Kidney (tissue), 14 donors: ENCODE measurements around the gene ZNF606. TPM values are rescaled to one million over a fixed set of nuclear protein-coding genes. Genes with fewer than 3 reads are reported as not detected.
A peak's percentile ranks its signal among the peaks of the same experiment; 100 is the strongest.

ENCODE experiments used
- DNase-seq, 5 donors: peaks; one replicate each; pipeline ENCODE4 v3.0.0-alpha.2; 2013 to 2020
- FAIRE-seq: peaks from 2 replicates; lab custom pipeline; 2012; peaks lifted over from hg19 to GRCh38; lab: Jason Lieb, UNC
- H3K27ac ChIP-seq, 2 donors: one replicate each; pipeline ENCODE4 v1.7.0; 2013; ENCODE audit warnings: low read depth in 2 of 2, low read length in 2 of 2, inconsistent platforms in 1 of 2
- H3K27me3 ChIP-seq: one replicate; pipeline ENCODE4 v1.7.1; 2013; ENCODE audit warnings: low read length, inconsistent platforms; ENCODE audit not compliant: control insufficient read depth, insufficient read depth
- H3K36me3 ChIP-seq, 3 donors: one replicate each; pipeline versions ENCODE4 v1.7.0 to v1.7.1; 2013; ENCODE audit warnings: low read length in 3 of 3, control low read depth in 1 of 3, inconsistent platforms in 1 of 3; ENCODE audit not compliant: insufficient read depth in 3 of 3, control insufficient read depth in 2 of 3
- H3K4me1 ChIP-seq, 3 donors: one replicate each; pipeline versions ENCODE4 v1.7.0 to v1.7.1; 2013; ENCODE audit warnings: low read length in 3 of 3, inconsistent platforms in 1 of 3, low read depth in 1 of 3; ENCODE audit not compliant: control insufficient read depth in 2 of 3, insufficient read depth in 2 of 3
- H3K4me3 ChIP-seq, 3 donors: one replicate each; pipeline versions ENCODE4 v1.7.0 to v1.8.1; 2013; ENCODE audit warnings: low read length in 3 of 3, control low read depth in 1 of 3, inconsistent platforms in 1 of 3
- H3K9ac ChIP-seq, 3 donors: one replicate each; pipeline versions ENCODE4 v1.7.0 to v1.7.1; 2013; ENCODE audit warnings: low read length in 3 of 3, control low read depth in 1 of 3, inconsistent platforms in 1 of 3
- H3K9me3 ChIP-seq, 3 donors: one replicate each; pipeline versions ENCODE4 v1.7.0 to v1.7.1; 2013; ENCODE audit warnings: low read length in 3 of 3, control low read depth in 1 of 3, inconsistent platforms in 1 of 3; ENCODE audit not compliant: control insufficient read depth in 2 of 3, insufficient read depth in 1 of 3
- CTCF ChIP-seq: IDR thresholded peaks from 3 replicates; pipeline ENCODE4 v1.5.1; 2012; ENCODE audit warnings: mild to moderate bottlenecking, moderate library complexity, borderline replicate concordance; ENCODE audit not compliant: insufficient read depth; ENCODE audit errors: extremely low read depth
- intact Hi-C: fragments of 100-400 bp; cut with DNase I; formaldehyde crosslinking; loops from one replicate; pipeline ENCODE4 v1.11.1; 2022
- polyA plus RNA-seq: library from polyadenylated mRNA; stranded (reverse); fragments of 350-450 nt; fragmentation: Illumina TruSeq; extraction: RNeasy Lipid Tissue Mini Kit (QIAGEN cat#74804); gene quantifications from one replicate; pipeline ENCODE4 v1.2.3, GENCODE V29; 2014; ENCODE audit warnings: low read depth, low replicate concordance; ENCODE audit not compliant: insufficient read depth
- total RNA-seq: library from RNA; stranded (reverse); fragmentation: NEBNext Ultra II Directional; extraction: Animal tissue kit (Norgen Biotek cat#: 25700); gene quantifications from one replicate; pipeline ENCODE4 v1.2.1, GENCODE V29; 2021
- donor health status: control.
- donor health status: control.
- donor health status: control.
- donor health status: control.
- donor health status: control.
- donor health status: DM: yes; HTN: yes; CAD: no.
- donor health status: Normal renal cell carcinoma (clear cell type).

The ZNF606 gene
- total and polyA plus RNA-seq, 2 donors from 2014 or later, result 7.2 to 23.0 TPM

- no peak for TF ChIP-seq CTCF
- intact Hi-C loops, result no loop called here
- DNase-seq (no peak), FAIRE-seq (no peak)
- H3K4me1 ChIP-seq, result no peaks in the 10 kb centered on the region
- no peak overlapping the region for H3K9ac ChIP-seq
- no peak overlapping the region for H3K27ac ChIP-seq
- H3K9me3 ChIP-seq, result peaks cover 16 to 46% (median 30%) of the 10 kb centered on the region in 3 donors
- no peak overlapping the region for H3K4me3 ChIP-seq
- H3K36me3 ChIP-seq, result peaks cover 16 to 31% (median 24%) of the 10 kb centered on the region in 3 donors
- no peaks in the 10 kb centered on the region for H3K27me3 ChIP-seq
Measured at GRCh38 chr19:57992841-57993240, 9.8 kb downstream of the ZNF606 start.

- peaks cover 23 to 95% (median 83%) of the 10 kb centered on the region in 3 donors for H3K9me3 ChIP-seq
- no peak for FAIRE-seq
Measured at GRCh38 chr19:57978586-57979289, 23.9 kb downstream of the ZNF606 start.

GRCh38 chr19:57974434-57974833, 28.2 kb downstream of the ZNF606 start, which contains the start of gene C19orf18:
C19orf18 (minus strand) TSS chr19:57974534; CDS start chr19:57974432, 102 bp downstream.
- Histone ChIP-seq H3K27ac (no peak within 1 kb of the TSS), H3K4me3 (peak within 1 kb of the TSS in 1 of 3 donors; percentile 19), H3K36me3 (peaks cover 5 to 21% (median 9%) of the 10 kb centered on the region in 3 donors), H3K9me3 (peaks cover 14 to 75% (median 51%) of the 10 kb centered on the region in 3 donors), H3K4me1 (no peaks in the 10 kb centered on the region), H3K9ac (no peak within 1 kb of the TSS), H3K27me3 (no peaks in the 10 kb centered on the region)
- no peak for DNase-seq
- intact Hi-C loops, result no loop called here
- FAIRE-seq, result no peak
- TF ChIP-seq CTCF, result no peak

More at GRCh38 chr19:57978586-57979289, 23.9 kb downstream of the ZNF606 start:
- no peaks in the 10 kb centered on the region for H3K4me1 ChIP-seq
- no peak overlapping the region for H3K27ac ChIP-seq
- peak in 1 of 5 donors; percentile 14 for DNase-seq
- peaks cover 38 to 62% (median 38%) of the 10 kb centered on the region in 3 donors for H3K36me3 ChIP-seq
- H3K9ac ChIP-seq, result no peak overlapping the region
- no peak for TF ChIP-seq CTCF
- no peaks in the 10 kb centered on the region for H3K27me3 ChIP-seq
- peak overlapping the region in 2 of 3 donors; percentile 6 to 32 for H3K4me3 ChIP-seq
- intact Hi-C loops, result no loop called here
